Osteoblast (primary cell): ENCODE data around the gene FBN3. TPM values are rescaled to one million over a fixed set of nuclear protein-coding genes. Genes with fewer than 3 reads are reported as not detected.

Source experiments
- DNase-seq: peaks from one replicate; pipeline ENCODE4 v3.0.0; 2011; ENCODE audit warnings: low spot score, mixed read lengths; ENCODE audit not compliant: insufficient read length; ENCODE audit errors: missing footprints
- H2AFZ ChIP-seq: 2 replicates; pipeline ENCODE4 v1.6.0; 2011; ENCODE audit warnings: mild to moderate bottlenecking, low read length
- H3K27ac ChIP-seq: 2 replicates; pipeline ENCODE4 v1.5.1; 2011; ENCODE audit warnings: mild to moderate bottlenecking, low read depth, low read length, moderate library complexity
- H3K27me3 ChIP-seq: 2 replicates; pipeline ENCODE4 v1.6.0; 2012; ENCODE audit warnings: mild to moderate bottlenecking, control low read depth, inconsistent platforms, low read length, moderate library complexity; ENCODE audit not compliant: insufficient read depth
- H3K36me3 ChIP-seq: 2 replicates; pipeline ENCODE4 v1.5.1; 2011; ENCODE audit warnings: mild to moderate bottlenecking, low read length, control low read depth, moderate library complexity; ENCODE audit not compliant: insufficient read depth
- H3K4me1 ChIP-seq: 2 replicates; pipeline ENCODE4 v1.5.1; 2011; ENCODE audit warnings: mild to moderate bottlenecking, low read length, control low read depth, moderate library complexity; ENCODE audit not compliant: insufficient read depth
- H3K4me2 ChIP-seq: 2 replicates; pipeline ENCODE4 v1.6.0; 2011; ENCODE audit warnings: mild to moderate bottlenecking, low read length; ENCODE audit not compliant: insufficient read depth
- H3K4me3 ChIP-seq: fragments of 200-600 bp; sonication (generic); 3 replicates; pipeline ENCODE4 v1.5.1; 2012; ENCODE audit warnings: mild to moderate bottlenecking, low read length, inconsistent platforms; ENCODE audit not compliant: insufficient read depth
- H3K79me2 ChIP-seq: 2 replicates; pipeline ENCODE4 v1.6.0; 2012; ENCODE audit warnings: mild to moderate bottlenecking, low read length, control low read depth, inconsistent platforms; ENCODE audit not compliant: insufficient read depth
- H3K9me3 ChIP-seq: 2 replicates; pipeline ENCODE4 v1.5.1; 2011; ENCODE audit warnings: low read depth, low read length, control low read depth
- H4K20me1 ChIP-seq: 2 replicates; pipeline ENCODE4 v1.6.0; 2012; ENCODE audit warnings: mild to moderate bottlenecking, low read length, control low read depth; ENCODE audit not compliant: insufficient read depth
- CTCF ChIP-seq: IDR thresholded peaks from 2 replicates; pipeline ENCODE4 v1.5.1; 2011; ENCODE audit warnings: mild to moderate bottlenecking, low read depth, low read length, moderate library complexity; ENCODE audit errors: extremely low read depth
- total RNA-seq: library from RNA; depleted of rRNA; stranded (reverse); fragments of >200 nt; gene quantifications from 2 replicates; pipeline ENCODE4 v1.2.3, GENCODE V29; 2012

The FBN3 gene
- total RNA-seq, 1 donor: not detected

GRCh38 chr19:8148088-8148409, 1.3 kb downstream of the FBN3 start:
- DNase-seq: peak; percentile 53
- Histone ChIP-seq H3K36me3 (no peaks in the 10 kb centered on the region), H4K20me1 (no peaks in the 10 kb centered on the region), H3K4me1 (no peaks in the 10 kb centered on the region), H3K27ac (no peak overlapping the region), H3K4me2 (no peak overlapping the region), H3K79me2 (no peaks in the 10 kb centered on the region), H2AFZ (no peak overlapping the region), H3K9me3 (no peaks in the 10 kb centered on the region), H3K4me3 (no peak overlapping the region), H3K27me3 (peaks cover 35% of the 10 kb centered on the region)
- TF ChIP-seq CTCF: no peak

DNA sequence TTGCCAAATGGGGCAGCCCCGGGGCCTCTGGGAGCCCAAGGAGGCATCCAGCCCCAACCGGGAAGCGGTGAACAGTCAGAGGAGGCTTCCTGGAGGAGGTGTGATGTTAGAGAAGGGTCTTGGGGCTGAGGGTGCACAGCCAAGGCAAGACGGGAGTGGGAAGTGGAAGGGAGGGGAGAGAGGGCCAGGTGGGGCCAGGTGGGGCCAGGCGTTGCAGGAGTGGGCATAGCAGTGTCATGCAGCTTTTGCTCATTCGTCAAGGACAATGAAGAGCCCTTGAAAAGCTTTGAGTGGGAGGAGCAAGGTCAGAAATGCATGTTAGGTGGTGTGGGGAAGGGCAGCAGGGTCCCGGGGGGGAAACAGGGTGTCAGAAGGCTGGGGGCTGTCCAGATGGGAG, 1.8 kb downstream of the FBN3 start:
- peak; percentile 55 for DNase-seq
- Histone ChIP-seq H3K36me3 (no peaks in the 10 kb centered on the region), H3K79me2 (no peaks in the 10 kb centered on the region), H3K4me3 (no peak overlapping the region), H3K27ac (no peak overlapping the region), H3K4me1 (no peaks in the 10 kb centered on the region), H3K27me3 (peaks cover 35% of the 10 kb centered on the region), H3K4me2 (no peak overlapping the region), H3K9me3 (no peaks in the 10 kb centered on the region), H2AFZ (no peak overlapping the region), H4K20me1 (no peaks in the 10 kb centered on the region)
- TF ChIP-seq CTCF: no peak

DNA sequence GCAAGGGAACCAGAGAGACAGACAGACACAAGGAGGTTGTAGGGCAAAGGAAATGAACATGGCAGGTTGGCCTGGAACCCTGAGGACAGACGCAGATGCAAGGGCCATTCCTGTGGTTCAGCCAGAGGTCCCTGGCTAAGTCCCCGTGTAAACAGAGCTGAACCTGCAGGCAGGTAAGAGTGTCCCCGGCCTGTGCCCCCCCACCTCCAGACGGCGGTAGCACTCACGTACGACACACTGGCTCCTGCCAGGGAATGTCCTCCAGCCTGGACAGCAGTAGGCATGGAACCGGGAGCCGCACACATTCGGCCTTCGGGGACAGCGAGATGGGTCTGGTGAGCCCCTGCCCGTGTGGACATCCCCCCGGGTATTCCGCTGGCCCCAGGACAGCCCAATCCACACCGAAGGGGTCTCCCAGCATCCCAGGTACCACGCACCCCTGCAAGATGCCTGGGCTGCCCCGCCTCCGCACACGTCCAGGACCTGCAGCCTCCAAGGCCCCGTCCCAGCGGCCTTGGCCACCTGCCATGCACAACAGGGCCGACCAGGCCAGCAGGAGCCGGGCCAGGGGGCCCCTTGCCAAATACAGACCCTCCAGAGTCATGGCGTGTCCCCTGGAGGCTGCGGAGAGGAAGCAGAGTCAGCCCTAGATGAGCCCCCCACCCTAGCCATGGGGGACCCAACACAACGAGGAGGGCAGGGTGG, 2.4 kb downstream of the FBN3 start:
- DNase-seq: peak; percentile 76
- Histone ChIP-seq H3K4me1 (no peaks in the 10 kb centered on the region), H3K36me3 (no peaks in the 10 kb centered on the region), H3K4me3 (no peak overlapping the region), H3K4me2 (no peak overlapping the region), H2AFZ (no peak overlapping the region), H3K27ac (no peak overlapping the region), H3K9me3 (no peaks in the 10 kb centered on the region), H4K20me1 (no peaks in the 10 kb centered on the region), H3K27me3 (peaks cover 35% of the 10 kb centered on the region), H3K79me2 (no peaks in the 10 kb centered on the region)
- no peak for TF ChIP-seq CTCF

- DNase-seq: peak; percentile 74
- Histone ChIP-seq H3K4me2 (no peak overlapping the region), H3K27me3 (peaks cover 26% of the 10 kb centered on the region), H3K4me1 (peaks cover 3% of the 10 kb centered on the region), H4K20me1 (no peaks in the 10 kb centered on the region), H3K36me3 (no peaks in the 10 kb centered on the region), H3K79me2 (no peaks in the 10 kb centered on the region), H3K4me3 (no peak overlapping the region), H3K27ac (no peak overlapping the region), H3K9me3 (no peaks in the 10 kb centered on the region), H2AFZ (no peak overlapping the region)
- TF ChIP-seq CTCF: no peak
Measured at GRCh38 chr19:8144273-8144995, 5.0 kb downstream of the FBN3 start.
